BE2C (cell line): Measurements from ENCODE around the gene PTTG2.

Experiments
- DNase-seq: peaks from one replicate; pipeline ENCODE4 v3.0.0-alpha.2; 2020
- H3K27me3 ChIP-seq: fragments of 250-450 bp; sonication (Bioruptor Pico); 2 replicates; pipeline ENCODE4 v1.5.1; 2020; ENCODE audit warnings: mild to moderate bottlenecking
- H3K36me3 ChIP-seq: fragments of 250-450 bp; sonication (Bioruptor Pico); 2 replicates; pipeline ENCODE4 v1.5.1; 2020; ENCODE audit warnings: mild to moderate bottlenecking
- H3K4me1 ChIP-seq: fragments of 250-450 bp; sonication (Bioruptor Pico); 2 replicates; pipeline ENCODE4 v1.5.1; 2020
- H3K4me3 ChIP-seq: 2 replicates; pipeline ENCODE4 v1.5.1; 2011; ENCODE audit warnings: low read depth, low read length
- H3K9me3 ChIP-seq: fragments of 250-450 bp; sonication (Bioruptor Pico); 2 replicates; pipeline ENCODE4 v1.5.1; 2020
- TF ChIP-seq, protein P1 (sequence below): IDR thresholded peaks from 2 replicates; pipeline ENCODE4 v1.5.1; 2012; ENCODE audit warnings: mild to moderate bottlenecking, low read depth, low read length

Gene PTTG2

DNA sequence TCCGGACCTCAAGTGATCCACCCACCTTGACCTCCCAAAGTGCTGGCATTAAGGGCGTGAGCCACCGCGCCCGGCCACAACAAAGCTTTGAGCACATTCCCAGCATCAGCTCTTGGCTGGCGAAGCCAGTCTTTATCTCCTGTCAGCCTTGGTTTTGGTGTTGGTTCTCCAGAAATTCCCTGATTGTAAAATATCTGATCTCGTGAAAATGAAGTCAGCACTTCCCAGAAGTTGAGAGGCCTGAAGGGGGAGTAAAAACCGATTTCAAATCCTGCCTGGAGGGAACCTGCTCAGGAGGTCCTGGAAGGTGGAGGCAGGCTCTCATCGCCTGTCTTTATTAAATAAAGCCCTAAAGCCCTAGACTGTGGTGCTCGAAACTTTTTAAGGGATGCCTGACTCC, 33.6 kb downstream of the PTTG2 start:
- Histone ChIP-seq H3K27me3 (no peaks in the 10 kb centered on the region), H3K4me3 (no peak overlapping the region), H3K4me1 (no peaks in the 10 kb centered on the region), H3K36me3 (no peaks in the 10 kb centered on the region), H3K9me3 (no peaks in the 10 kb centered on the region)
- DNase-seq = no peak
- TF ChIP-seq, protein P1, sequence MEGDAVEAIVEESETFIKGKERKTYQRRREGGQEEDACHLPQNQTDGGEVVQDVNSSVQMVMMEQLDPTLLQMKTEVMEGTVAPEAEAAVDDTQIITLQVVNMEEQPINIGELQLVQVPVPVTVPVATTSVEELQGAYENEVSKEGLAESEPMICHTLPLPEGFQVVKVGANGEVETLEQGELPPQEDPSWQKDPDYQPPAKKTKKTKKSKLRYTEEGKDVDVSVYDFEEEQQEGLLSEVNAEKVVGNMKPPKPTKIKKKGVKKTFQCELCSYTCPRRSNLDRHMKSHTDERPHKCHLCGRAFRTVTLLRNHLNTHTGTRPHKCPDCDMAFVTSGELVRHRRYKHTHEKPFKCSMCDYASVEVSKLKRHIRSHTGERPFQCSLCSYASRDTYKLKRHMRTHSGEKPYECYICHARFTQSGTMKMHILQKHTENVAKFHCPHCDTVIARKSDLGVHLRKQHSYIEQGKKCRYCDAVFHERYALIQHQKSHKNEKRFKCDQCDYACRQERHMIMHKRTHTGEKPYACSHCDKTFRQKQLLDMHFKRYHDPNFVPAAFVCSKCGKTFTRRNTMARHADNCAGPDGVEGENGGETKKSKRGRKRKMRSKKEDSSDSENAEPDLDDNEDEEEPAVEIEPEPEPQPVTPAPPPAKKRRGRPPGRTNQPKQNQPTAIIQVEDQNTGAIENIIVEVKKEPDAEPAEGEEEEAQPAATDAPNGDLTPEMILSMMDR = no peak

DNA sequence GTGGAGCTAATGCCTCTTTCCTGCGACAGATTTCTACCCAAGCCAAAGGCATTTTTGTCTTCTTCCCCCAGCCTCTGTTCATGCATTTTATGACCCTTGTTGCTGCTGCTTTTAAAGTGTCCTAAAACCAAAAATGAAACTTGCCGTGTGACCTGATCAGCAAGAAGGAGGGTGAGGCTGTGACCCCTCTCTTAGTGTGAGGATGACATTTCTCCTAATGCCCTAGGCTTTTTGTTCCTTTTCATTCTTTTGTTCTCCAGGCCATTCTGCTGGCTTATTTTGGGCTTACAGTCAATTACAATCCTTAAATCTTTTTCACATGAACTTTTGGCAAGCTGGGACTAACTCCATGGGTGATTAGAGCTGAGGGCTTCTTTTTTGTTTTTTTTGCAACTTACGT, 34.4 kb downstream of the PTTG2 start:
- no peaks in the 10 kb centered on the region for H3K27me3 ChIP-seq
- no peaks in the 10 kb centered on the region for H3K36me3 ChIP-seq
- TF ChIP-seq, protein P1 = no peak
- no peak overlapping the region for H3K4me3 ChIP-seq
- H3K9me3 ChIP-seq = no peaks in the 10 kb centered on the region
- no peak for DNase-seq
- H3K4me1 ChIP-seq = no peaks in the 10 kb centered on the region

DNA sequence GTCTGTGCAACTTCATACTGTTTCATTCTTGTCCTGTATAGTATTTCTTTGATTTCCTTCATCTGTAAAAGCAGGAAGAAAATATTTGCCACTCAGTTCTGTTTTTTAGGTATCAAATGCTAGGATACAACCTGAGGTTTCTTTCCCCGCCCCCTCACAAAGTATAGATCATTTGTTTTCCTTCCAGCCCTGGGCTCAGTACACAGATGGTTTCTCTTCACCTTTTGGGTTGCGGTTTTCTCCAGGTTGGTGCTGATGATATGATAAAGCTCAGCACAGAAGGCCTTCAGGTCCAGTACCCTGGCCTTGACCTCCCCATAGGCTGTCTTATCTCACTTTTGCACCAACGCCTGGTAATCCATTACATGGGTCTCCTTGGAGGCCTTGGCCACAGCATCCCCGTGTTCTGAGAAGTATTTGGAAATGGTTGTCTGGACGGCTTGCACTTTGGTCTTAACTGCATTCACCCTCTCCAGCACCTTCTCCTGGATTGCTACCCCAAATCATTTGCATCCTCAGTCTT, 35.2 kb downstream of the PTTG2 start:
- no peak overlapping the region for H3K4me3 ChIP-seq
- H3K9me3 ChIP-seq = no peaks in the 10 kb centered on the region
- H3K36me3 ChIP-seq = no peaks in the 10 kb centered on the region
- no peaks in the 10 kb centered on the region for H3K27me3 ChIP-seq
- DNase-seq = no peak
- no peaks in the 10 kb centered on the region for H3K4me1 ChIP-seq
- TF ChIP-seq, protein P1 = no peak

DNA sequence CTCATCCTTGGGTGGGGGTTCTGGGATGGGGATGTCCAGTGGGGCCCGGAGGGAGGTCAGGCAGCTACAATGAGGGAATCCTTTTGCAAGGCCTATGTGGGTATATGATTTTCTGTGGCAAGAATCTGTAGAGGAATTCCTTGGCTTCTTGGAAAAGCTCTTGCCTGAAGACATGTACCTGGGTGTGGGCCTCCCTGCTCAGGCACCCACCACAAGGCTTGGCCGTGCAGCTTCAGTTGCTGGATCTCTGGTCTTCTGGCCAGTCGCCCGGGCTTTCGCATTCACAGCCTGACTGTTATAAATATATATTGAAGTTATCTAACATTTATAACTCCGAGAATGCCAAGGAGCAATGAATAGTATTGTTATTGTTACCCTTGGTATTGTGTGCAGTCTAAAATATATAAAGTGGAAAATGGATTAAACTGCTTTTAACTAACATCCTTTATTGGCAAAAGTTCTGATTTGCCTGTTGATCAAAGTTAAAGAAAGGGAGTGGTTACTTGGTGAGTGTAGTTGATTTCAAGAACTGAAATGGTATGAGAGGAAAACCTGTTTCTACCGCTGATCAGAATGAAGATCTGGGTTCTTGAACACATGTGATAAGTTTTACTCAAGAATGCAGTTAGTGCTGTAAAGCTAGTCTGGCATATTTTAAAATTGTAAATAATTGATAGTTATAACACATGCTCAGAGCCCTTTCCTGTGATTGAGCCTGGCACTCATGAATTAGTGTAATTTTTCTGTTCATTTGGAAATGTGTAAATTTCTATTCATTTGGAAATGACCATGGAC, 36.0 kb downstream of the PTTG2 start:
- Histone ChIP-seq H3K27me3 (no peaks in the 10 kb centered on the region), H3K4me1 (no peaks in the 10 kb centered on the region), H3K36me3 (no peaks in the 10 kb centered on the region), H3K9me3 (no peaks in the 10 kb centered on the region), H3K4me3 (no peak overlapping the region)
- DNase-seq = no peak
- TF ChIP-seq, protein P1 = no peak

DNA sequence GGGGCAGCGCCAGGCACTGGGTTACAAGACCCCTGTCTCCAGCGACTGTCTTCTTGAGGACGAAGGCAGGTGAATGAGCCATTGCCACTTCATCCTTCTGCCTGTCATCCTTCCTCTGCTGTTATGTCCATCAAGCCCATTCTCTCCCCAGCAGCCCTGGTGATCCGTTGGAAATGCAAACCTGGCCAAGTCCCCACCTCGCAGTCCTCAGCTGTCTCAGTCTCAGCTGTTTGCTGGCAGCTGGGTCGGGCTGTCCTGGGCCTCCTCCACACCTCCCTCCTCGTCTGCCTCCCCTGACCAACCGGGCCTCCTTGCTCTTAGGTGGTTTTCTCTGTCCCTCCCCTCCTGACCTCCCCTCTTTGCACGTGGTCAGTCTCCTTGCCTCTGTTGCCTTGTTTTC, 38.0 kb downstream of the PTTG2 start:
- no peaks in the 10 kb centered on the region for H3K4me1 ChIP-seq
- no peaks in the 10 kb centered on the region for H3K9me3 ChIP-seq

More for the DNA sequence above, 38.0 kb downstream of the PTTG2 start:
- DNase-seq = no peak
- Histone ChIP-seq H3K27me3 (no peaks in the 10 kb centered on the region), H3K4me3 (no peak overlapping the region), H3K36me3 (no peaks in the 10 kb centered on the region)
- TF ChIP-seq, protein P1 = no peak
